A549 (cell line): ENCODE data around the gene SLC35A4.
"Not testable (repeated sequence)": the region's sequence is repeated elsewhere in the genome, so short reads cannot be mapped to it uniquely, and the experiment has no call there.

Experiments used
- CEBPB ChIP-seq, 2 experiments: fragments of >200 bp in 1 of 2; sonication (Bioruptor Twin) in 1 of 2; formaldehyde crosslinking in 1 of 2; IDR thresholded peaks; 2 replicates each; pipeline ENCODE4 v1.6.1; 2012 to 2016
- EHMT2 ChIP-seq: fragments of 200-600 bp; sonication (generic); IDR thresholded peaks from 2 replicates; pipeline ENCODE4 v1.6.1; 2016; ENCODE audit warnings: antibody characterized with exemption, low read depth, mild to moderate bottlenecking, moderate library complexity
- MAX ChIP-seq: IDR thresholded peaks from 2 replicates; pipeline ENCODE4 v1.6.1; 2012
- MYC ChIP-seq: IDR thresholded peaks from 2 replicates; pipeline ENCODE4 v1.6.1; 2012; ENCODE audit warnings: mild to moderate bottlenecking, inconsistent platforms, low read length, improper control_type of control experiment, borderline replicate concordance
- PHF8 ChIP-seq: fragments of 200-600 bp; sonication (generic); IDR thresholded peaks from 2 replicates; pipeline ENCODE4 v1.6.1; 2016; ENCODE audit warnings: low read depth, mild to moderate bottlenecking, antibody characterized with exemption, moderate library complexity, borderline replicate concordance
- POLR2A ChIP-seq: IDR thresholded peaks from 2 replicates; pipeline ENCODE4 v1.6.1; 2012; ENCODE audit warnings: mild to moderate bottlenecking, low read length
- RAD21 ChIP-seq, 2 experiments: fragments of >200 bp in 1 of 2; sonication (Bioruptor Twin) in 1 of 2; formaldehyde crosslinking in 1 of 2; IDR thresholded peaks in 1 of 2; conservative IDR thresholded peaks in 1 of 2; 2 replicates in 1 of 2; 3 replicates in 1 of 2; pipeline ENCODE4 v1.6.1; 2012 to 2018; ENCODE audit warnings: inconsistent platforms in 1 of 2
- TF ChIP-seq, protein P1 (sequence below): fragments of >200 bp; sonication (Bioruptor Twin); formaldehyde crosslinking; IDR thresholded peaks from 3 replicates; pipeline ENCODE4 v1.5.1; 2016

GRCh38 chr5:140593070-140593469 lies 28.4 kb downstream of the SLC35A4 start:
- TF ChIP-seq, protein P1, sequence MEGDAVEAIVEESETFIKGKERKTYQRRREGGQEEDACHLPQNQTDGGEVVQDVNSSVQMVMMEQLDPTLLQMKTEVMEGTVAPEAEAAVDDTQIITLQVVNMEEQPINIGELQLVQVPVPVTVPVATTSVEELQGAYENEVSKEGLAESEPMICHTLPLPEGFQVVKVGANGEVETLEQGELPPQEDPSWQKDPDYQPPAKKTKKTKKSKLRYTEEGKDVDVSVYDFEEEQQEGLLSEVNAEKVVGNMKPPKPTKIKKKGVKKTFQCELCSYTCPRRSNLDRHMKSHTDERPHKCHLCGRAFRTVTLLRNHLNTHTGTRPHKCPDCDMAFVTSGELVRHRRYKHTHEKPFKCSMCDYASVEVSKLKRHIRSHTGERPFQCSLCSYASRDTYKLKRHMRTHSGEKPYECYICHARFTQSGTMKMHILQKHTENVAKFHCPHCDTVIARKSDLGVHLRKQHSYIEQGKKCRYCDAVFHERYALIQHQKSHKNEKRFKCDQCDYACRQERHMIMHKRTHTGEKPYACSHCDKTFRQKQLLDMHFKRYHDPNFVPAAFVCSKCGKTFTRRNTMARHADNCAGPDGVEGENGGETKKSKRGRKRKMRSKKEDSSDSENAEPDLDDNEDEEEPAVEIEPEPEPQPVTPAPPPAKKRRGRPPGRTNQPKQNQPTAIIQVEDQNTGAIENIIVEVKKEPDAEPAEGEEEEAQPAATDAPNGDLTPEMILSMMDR, result not testable (repeated sequence)
- TF ChIP-seq CEBPB (IDR thresholded peaks at IDR 0.05); RAD21 (conservative IDR thresholded peaks at IDR 0.05 in 1 of 2, IDR thresholded peaks at IDR 0.05 in 1 of 2); MAX; EHMT2; PHF8; MYC: not testable (repeated sequence)
- TF ChIP-seq POLR2A, result 0 out of 2 replicates have a peak, but pooled peaks have one; percentile 13
